Activated CD4-positive, alpha-beta memory T cell treated with anti-CD3 and anti-CD28 coated beads for 36 hours (primary cell): Measurements from ENCODE around the gene TALDO1. TPM values are rescaled to one million over a fixed set of nuclear protein-coding genes. Genes with fewer than 3 reads are reported as not detected.

ENCODE experiments used
- CTCF ChIA-PET: fragments of 350-600 bp; sonication (Branson Sonifier 250); formaldehyde crosslinking; loops from one replicate; lab custom pipeline; 2021; ENCODE audit warnings: antibody characterized with exemption, inconsistent platforms; lab: Charles Lee
- POLR2A ChIA-PET: fragments of 350-600 bp; sonication (Branson Sonifier 250); formaldehyde crosslinking; loops from one replicate; lab custom pipeline; 2021; ENCODE audit warnings: antibody characterized with exemption; lab: Charles Lee
- DNase-seq: peaks from one replicate; pipeline ENCODE4 v3.0.0-alpha.2; 2020
- H3K27ac Mint-ChIP-seq: one replicate; pipeline ENCODE4 v1.8.0; 2021; ENCODE audit warnings: mixed read lengths
- H3K27me3 Mint-ChIP-seq: one replicate; pipeline ENCODE4 v1.8.0; 2021; ENCODE audit warnings: mixed read lengths
- H3K36me3 Mint-ChIP-seq: one replicate; pipeline ENCODE4 v1.8.0; 2021; ENCODE audit warnings: mixed read lengths
- H3K4me1 Mint-ChIP-seq: one replicate; pipeline ENCODE4 v1.8.0; 2021; ENCODE audit warnings: low read depth, mixed read lengths
- H3K4me3 Mint-ChIP-seq: one replicate; pipeline ENCODE4 v1.8.0; 2021; ENCODE audit warnings: mild to moderate bottlenecking, mixed read lengths
- H3K9me3 Mint-ChIP-seq: one replicate; pipeline ENCODE4 v1.8.0; 2021; ENCODE audit warnings: mixed read lengths
- intact Hi-C: fragments of 100-400 bp; cut with micrococcal nuclease; formaldehyde crosslinking; loops from one replicate; pipeline ENCODE4 v1.15.1; 2023
- total RNA-seq, 2 experiments: library from RNA; stranded (reverse); gene quantifications; one replicate each; pipeline ENCODE4 v1.2.3, GENCODE V29; 2021

Gene TALDO1
- total RNA-seq, 2 experiments from 2014 or later = 284 to 296 TPM

DNA sequence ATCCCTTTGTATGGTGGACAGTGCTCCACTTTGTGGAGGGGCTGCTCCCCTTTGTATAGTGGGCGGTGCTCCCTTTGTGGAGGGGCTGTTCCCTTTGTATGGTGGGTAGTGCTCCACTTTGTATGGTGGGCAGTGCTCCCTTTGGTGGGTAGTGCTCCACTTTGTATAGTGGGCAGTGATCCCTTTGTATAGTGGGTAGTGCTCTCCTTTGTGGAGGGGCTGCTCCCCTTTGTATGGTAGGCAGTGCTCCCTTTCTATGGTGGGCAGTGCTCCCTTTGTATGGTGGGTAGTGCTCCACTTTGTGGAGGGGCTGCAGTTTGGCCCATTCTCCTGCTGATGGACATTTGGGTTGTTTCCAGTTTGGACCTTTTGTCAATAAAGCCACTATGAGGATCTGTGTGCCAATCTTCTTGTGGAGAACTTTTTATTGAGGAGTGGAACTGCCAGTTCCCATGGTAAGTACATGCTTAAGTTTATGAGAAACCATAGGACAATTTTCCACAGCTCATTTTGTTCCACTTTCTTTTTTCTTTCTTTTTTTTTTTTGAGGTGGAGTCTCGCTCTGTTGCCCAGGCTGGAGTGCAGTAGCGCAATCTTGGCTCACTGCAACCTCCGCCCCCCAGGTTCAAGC is 4.6 kb upstream of the TALDO1 start:
- ChIA-PET POLR2A (no interaction called here), CTCF (no interaction called here)
- Mint-ChIP-seq H3K4me1 (peaks cover 8% of the 10 kb centered on the region), H3K36me3 (no peaks in the 10 kb centered on the region), H3K27ac (no peak overlapping the region), H3K9me3 (no peaks in the 10 kb centered on the region), H3K4me3 (no peak overlapping the region), H3K27me3 (no peaks in the 10 kb centered on the region)
- DNase-seq = no peak
- intact Hi-C loops = no loop called here

DNA sequence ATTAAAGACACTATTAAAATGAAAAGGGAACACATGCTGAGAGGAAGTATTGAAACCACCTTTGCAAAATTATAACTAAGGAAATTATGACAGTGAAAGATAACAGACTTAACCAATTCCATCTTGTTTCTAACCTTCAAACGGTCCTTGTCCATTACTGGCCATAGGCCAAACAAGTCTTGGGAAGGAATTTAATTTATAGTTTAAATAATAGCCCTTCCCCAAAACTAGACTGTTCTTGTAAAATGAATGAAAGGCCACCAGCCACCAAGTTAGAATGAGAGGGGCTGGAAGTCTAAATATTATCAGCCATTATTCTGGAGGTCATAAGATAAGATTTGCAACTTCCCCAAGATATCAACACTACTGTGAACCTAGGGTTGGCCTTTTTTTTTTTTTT is 1.8 kb upstream of the TALDO1 start:
- Mint-ChIP-seq H3K4me1 (peaks cover 14% of the 10 kb centered on the region), H3K9me3 (no peaks in the 10 kb centered on the region), H3K4me3 (no peak overlapping the region), H3K27ac (no peak overlapping the region), H3K27me3 (no peaks in the 10 kb centered on the region), H3K36me3 (peaks cover 2% of the 10 kb centered on the region)
- DNase-seq = no peak
- ChIA-PET POLR2A (no interaction called here), CTCF (interaction anchor here (2.1 to 3.6 kb wide), 2 partner anchors 17 to 19 kb away, joined by 5 to 16 read pairs; no protein-coding TSS in a partner anchor)
- intact Hi-C loops = no loop called here

DNA sequence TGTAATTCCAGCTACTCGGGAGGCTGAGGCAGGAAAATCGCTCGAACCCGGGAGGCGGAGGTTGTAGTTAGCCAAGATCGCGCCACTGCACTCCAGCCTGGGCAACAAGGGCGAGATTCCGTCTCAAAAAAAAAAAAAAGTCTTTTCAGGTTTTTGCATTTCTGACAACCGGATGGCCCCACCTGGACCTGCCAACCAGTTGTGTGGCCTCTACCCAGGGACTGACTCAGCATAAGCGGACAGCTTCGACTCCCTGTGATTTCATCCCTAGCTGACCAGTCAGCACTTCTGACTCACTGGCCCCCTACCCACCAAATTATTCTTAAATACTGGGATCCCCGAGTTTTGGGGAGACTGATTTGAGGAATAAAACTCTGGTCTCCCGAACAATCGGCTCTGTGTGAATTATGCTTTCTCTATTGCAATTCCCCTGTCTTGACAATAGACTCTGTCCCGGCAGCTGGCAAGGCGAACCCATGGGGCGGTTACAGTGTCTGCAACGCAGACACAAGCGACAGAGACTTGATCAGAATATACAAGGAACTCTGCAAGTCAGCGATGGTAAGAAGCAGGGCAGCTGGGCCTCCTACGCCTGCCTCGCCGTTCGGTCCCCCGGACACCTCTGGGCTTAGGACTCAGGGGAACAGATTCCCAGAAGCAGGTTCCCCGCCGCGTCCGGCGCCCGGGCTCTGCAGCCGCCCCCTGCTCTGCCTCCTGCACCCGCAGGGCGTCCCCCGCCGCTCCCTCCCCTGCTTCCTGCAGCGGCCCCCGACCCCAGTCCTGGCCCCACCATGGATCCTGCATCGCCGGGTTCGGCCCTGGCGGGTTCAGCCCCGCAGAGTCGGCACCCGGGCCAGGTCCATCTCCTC is 741 bp upstream of the TALDO1 start:
- CTCF ChIA-PET = interaction anchor here (1.0 to 3.6 kb wide), 3 partner anchors 20 to 185 kb away, joined by 3 to 16 read pairs (median 3); no protein-coding TSS in a partner anchor
- Mint-ChIP-seq H3K4me1 (peaks cover 14% of the 10 kb centered on the region), H3K27me3 (no peaks in the 10 kb centered on the region), H3K9me3 (no peaks in the 10 kb centered on the region), H3K27ac (no peak overlapping the region), H3K36me3 (peaks cover 2% of the 10 kb centered on the region), H3K4me3 (peak overlapping the region; percentile 81)
- DNase-seq = peak; percentile 54
- intact Hi-C loops = loop anchor here (1.0 to 2.0 kb wide), 3 partner anchors 20 to 51 kb away; partner anchors contain the start of genes DEAF1 and TMEM80
- POLR2A ChIA-PET = interaction anchor here (0.5 to 2.9 kb wide), 6 partner anchors 8 to 219 kb away, joined by 3 to 13 read pairs (median 6); no protein-coding TSS in a partner anchor

DNA sequence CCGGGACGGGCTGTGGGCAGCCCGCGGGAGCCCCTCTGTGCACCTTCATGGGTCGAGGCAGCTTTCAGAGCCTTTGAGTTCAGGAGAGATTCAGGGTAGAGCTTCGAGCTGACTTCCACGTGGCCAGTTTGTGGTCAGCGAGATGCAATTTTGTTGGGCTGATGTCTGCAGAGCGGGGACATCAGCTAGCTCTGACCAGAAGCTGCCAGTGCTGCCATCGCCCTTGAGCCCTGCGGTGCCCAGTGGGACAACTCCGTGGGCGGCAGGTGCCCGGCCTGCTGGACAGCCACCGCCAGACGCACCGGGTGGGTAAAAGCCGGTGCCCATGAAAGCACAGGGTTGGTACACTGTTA is 719 bp downstream of the TALDO1 start:
- Mint-ChIP-seq H3K4me3 (peak overlapping the region; percentile 81), H3K36me3 (peaks cover 8% of the 10 kb centered on the region), H3K27me3 (no peaks in the 10 kb centered on the region), H3K27ac (peak overlapping the region; percentile 54), H3K4me1 (peaks cover 17% of the 10 kb centered on the region), H3K9me3 (no peaks in the 10 kb centered on the region)
- intact Hi-C loops = no loop called here
- CTCF ChIA-PET = interaction anchor here (1.4 to 3.6 kb wide), 3 partner anchors 14 to 193 kb away, joined by 5 to 16 read pairs (median 7); no protein-coding TSS in a partner anchor
- DNase-seq = no peak
- POLR2A ChIA-PET = interaction anchor here (0.6 to 2.9 kb wide), 8 partner anchors 9 to 55 kb away, joined by 3 to 13 read pairs (median 3); partner anchors contain the start of gene CEND1

DNA sequence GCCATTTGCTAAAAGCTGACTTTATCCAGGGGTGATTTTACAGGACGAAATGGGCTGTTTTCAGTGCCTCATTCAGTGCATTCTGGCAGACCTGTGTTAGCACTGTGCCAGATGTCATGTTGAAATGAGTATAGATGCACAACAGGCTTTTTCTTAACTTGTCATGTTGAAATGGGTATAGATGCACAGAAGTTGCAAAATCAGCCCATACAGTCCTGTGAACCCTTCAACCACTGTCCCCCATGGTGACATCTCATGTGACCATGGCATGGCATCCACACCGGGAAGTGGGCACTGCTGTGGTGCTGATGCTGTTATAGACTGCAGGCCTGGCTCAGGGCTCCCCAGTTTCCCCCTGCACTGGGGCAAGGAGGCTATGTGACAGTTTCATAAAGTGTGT is 2.5 kb downstream of the TALDO1 start:
- H3K9me3 Mint-ChIP-seq = no peaks in the 10 kb centered on the region
- ChIA-PET POLR2A (no interaction called here), CTCF (no interaction called here)
- peaks cover 8% of the 10 kb centered on the region for H3K36me3 Mint-ChIP-seq
- H3K27me3 Mint-ChIP-seq = no peaks in the 10 kb centered on the region
- H3K4me3 Mint-ChIP-seq = peak overlapping the region; percentile 26
- peaks cover 17% of the 10 kb centered on the region for H3K4me1 Mint-ChIP-seq
- H3K27ac Mint-ChIP-seq = peak overlapping the region; percentile 33
- no peak for DNase-seq
- intact Hi-C loops = no loop called here

DNA sequence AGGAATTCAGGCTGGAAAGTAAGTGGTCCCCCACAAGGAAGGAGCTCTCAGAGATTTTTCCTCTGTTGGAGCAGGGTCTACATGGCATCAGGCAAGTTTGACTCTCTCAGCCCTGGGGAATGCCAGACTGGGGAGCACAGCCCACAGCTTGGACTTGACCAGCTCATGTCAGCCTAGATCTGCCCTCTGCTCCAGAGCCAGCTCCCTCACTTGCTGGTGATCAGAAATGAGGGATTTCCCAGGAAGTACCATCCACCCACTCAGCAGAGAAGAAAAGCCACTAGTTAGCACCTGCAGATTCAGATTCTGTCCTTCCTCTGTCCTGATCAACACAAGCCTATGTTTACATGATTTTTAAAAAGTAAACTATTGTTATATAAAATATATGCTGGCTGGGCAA is 13.0 kb downstream of the TALDO1 start:
- Mint-ChIP-seq H3K4me1 (peaks cover 2% of the 10 kb centered on the region), H3K27ac (no peak overlapping the region), H3K4me3 (no peak overlapping the region), H3K27me3 (no peaks in the 10 kb centered on the region), H3K36me3 (peaks cover 28% of the 10 kb centered on the region), H3K9me3 (no peaks in the 10 kb centered on the region)
- POLR2A ChIA-PET = no interaction called here
- intact Hi-C loops = no loop called here
- CTCF ChIA-PET = interaction anchor here (1.0 to 1.2 kb wide), 2 partner anchors 33 to 242 kb away, joined by 3 to 4 read pairs; no protein-coding TSS in a partner anchor
- no peak for DNase-seq

DNA sequence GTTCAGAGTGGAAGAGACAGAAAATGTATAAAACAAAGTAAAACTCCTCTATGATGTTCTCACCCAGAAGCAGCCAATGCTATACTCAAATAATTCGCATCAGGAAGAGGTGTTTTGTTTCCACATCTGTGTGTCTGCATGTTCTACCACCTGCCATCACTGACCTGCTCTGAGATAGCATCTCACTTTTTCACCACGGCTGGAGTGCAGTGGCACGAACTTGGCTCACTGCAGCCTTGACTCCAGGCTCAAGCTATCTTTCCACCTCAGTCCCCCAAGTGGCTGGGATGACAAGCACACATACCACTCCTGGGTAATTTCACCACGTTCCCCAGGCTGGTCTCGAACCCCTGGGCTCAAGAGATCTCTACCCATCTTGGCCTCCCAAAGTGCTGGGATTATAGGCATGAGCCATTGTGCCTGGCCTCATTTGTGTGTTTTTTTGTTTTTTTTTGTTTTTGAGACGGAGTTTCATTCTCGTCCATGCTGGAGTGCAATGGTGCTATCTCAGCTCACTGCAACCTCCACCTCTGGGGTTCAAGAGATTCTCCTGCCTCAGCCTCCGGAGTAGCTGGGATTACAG is 14.4 kb downstream of the TALDO1 start:
- peak overlapping the region; percentile 18 for H3K27ac Mint-ChIP-seq
- no peak for DNase-seq
- peaks cover 10% of the 10 kb centered on the region for H3K4me1 Mint-ChIP-seq
- ChIA-PET CTCF (interaction anchor here (1.9 kb wide), 1 partner anchor 13 kb away, joined by 7 read pairs; no protein-coding TSS in a partner anchor), POLR2A (interaction anchor here (1.4 kb wide), 1 partner anchor 14 kb away, joined by 4 read pairs; the partner anchor contains the start of gene TALDO1)
- no peak overlapping the region for H3K4me3 Mint-ChIP-seq
- peaks cover 28% of the 10 kb centered on the region for H3K36me3 Mint-ChIP-seq
- intact Hi-C loops = no loop called here
- no peaks in the 10 kb centered on the region for H3K9me3 Mint-ChIP-seq
- H3K27me3 Mint-ChIP-seq = no peaks in the 10 kb centered on the region

DNA sequence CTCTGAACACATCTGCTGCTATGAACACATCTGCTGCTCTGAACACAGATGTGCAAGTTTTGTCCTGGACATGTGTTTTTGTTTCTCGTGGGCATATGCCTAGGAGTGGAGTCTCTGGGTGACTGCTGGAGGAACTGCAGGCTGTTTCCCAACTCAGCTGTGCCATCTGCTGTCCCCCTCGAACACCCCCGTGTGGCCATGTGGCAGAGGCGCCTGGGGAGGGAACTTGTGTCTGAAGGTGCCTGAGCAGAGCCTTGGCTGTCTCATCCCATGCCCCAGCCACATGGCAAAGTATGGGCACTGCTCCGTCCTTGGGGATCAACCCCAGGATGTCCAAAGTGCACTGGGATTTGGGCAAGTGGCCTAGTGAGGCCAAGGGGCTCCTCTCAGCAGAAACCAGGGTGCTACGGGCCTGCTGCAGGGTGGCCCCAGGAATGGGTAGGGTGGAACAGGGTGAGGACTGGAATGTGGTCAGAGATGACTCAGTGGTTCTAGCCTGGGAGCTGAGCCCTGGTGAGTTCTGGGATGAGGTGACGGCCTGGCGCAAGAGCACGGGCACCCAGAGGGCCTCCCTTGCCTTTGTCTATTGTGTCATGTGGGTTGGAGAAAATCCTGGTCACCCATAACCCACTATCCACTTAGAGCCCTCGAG is 15.3 kb downstream of the TALDO1 start:
- ChIA-PET POLR2A (interaction anchor here (1.1 to 1.4 kb wide), 2 partner anchors 15 to 57 kb away, joined by 3 to 4 read pairs; partner anchors contain the start of genes PNPLA2 and TALDO1), CTCF (interaction anchor here (1.9 kb wide), 1 partner anchor 14 kb away, joined by 7 read pairs; no protein-coding TSS in a partner anchor)
- no peaks in the 10 kb centered on the region for H3K9me3 Mint-ChIP-seq
- H3K4me3 Mint-ChIP-seq = no peak overlapping the region
- H3K27me3 Mint-ChIP-seq = no peaks in the 10 kb centered on the region
- H3K4me1 Mint-ChIP-seq = peaks cover 16% of the 10 kb centered on the region
- peaks cover 26% of the 10 kb centered on the region for H3K36me3 Mint-ChIP-seq
- no peak overlapping the region for H3K27ac Mint-ChIP-seq
- peak; percentile 30 for DNase-seq
- intact Hi-C loops = no loop called here

DNA sequence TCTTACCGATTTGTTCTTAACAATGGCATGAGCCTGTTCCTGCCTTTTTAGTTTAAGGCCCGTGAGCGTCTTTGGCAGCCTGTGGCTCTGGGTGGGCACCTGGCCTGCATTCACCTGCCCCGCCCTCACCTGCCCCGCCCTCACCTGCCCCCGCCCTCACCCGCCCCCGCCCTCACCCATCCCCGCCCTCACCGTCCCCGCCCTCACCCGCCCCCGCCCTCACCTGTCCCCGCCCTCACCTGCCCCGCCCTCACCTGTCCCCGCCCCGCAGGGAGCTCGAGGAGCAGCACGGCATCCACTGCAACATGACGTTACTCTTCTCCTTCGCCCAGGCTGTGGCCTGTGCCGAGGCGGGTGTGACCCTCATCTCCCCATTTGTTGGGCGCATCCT is 15.8 kb downstream of the TALDO1 start:
- intact Hi-C loops = no loop called here
- Mint-ChIP-seq H3K4me3 (no peak overlapping the region), H3K36me3 (peaks cover 24% of the 10 kb centered on the region), H3K27me3 (no peaks in the 10 kb centered on the region), H3K27ac (no peak overlapping the region), H3K9me3 (no peaks in the 10 kb centered on the region), H3K4me1 (peaks cover 16% of the 10 kb centered on the region)
- POLR2A ChIA-PET = interaction anchor here (0.8 to 1.1 kb wide), 2 partner anchors 40 to 56 kb away, joined by 3 read pairs; partner anchors contain the start of gene PNPLA2
- CTCF ChIA-PET = interaction anchor here (0.8 to 1.8 kb wide), 3 partner anchors 36 to 80 kb away, joined by 3 to 4 read pairs (median 3); no protein-coding TSS in a partner anchor
- DNase-seq = no peak

DNA sequence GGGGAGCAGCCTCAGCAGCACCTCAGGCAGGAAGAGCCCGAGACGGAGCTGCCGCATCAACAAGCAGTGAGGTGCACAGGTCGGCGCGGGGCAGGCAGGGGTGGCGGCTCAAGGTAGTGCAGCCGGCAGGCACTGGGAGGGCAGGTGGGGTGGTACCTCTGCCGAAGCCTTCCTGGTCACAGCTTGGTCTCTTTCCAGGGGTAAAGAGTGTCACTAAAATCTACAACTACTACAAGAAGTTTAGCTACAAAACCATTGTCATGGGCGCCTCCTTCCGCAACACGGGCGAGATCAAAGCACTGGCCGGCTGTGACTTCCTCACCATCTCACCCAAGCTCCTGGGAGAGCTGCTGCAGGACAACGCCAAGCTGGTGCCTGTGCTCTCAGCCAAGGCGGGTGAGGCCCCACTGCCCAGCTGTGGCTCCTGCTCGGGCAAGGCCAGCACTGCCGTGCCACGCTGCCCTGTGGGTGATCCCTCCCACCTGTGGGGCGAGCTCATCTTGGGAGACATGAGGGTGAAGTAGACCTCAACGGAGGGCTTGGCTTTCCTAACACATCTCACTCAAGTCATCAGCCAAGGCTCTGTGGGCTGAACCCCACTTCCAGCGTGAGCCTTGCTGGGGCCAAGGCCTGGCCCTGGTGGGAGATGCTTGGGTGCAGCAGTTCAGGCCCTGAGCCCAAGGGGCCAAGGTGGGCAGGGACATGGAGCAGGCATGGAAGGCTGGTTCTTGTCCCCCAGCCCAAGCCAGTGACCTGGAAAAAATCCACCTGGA is 16.5 kb downstream of the TALDO1 start:
- intact Hi-C loops = no loop called here
- Mint-ChIP-seq H3K9me3 (no peaks in the 10 kb centered on the region), H3K36me3 (peaks cover 24% of the 10 kb centered on the region), H3K4me3 (no peak overlapping the region), H3K27ac (peak overlapping the region; percentile 13), H3K4me1 (peaks cover 16% of the 10 kb centered on the region), H3K27me3 (no peaks in the 10 kb centered on the region)
- no peak for DNase-seq
- CTCF ChIA-PET = interaction anchor here (0.6 to 1.8 kb wide), 4 partner anchors 37 to 79 kb away, joined by 3 to 4 read pairs (median 3); no protein-coding TSS in a partner anchor
- POLR2A ChIA-PET = interaction anchor here (0.8 to 1.5 kb wide), 3 partner anchors 11 to 55 kb away, joined by 3 to 5 read pairs (median 3); partner anchors contain the start of gene PNPLA2
